ENCODE data around the gene SVIL.

DNA sequence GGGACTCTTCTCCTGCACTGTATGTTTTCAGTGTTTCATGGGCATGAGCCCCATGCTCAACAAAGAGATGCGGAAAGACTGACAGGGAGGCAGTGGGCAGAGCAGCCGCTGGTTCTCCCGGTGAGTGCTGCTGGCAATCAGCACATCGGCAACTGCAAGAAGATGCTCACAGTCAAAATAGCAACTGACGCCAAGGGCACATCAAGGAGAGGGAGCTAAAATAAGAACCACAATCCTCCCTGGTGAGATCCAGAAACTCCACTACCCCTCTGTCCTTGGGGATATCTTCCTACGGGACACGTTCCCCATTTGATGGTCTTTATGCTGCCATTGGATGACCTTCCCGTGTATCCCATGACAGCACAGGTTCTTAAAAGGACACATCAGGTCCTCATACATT lies 28.9 kb upstream of the SVIL start:
- TF ChIP-seq POLR2A (IDR thresholded peaks at IDR 0.05; ENCODE audit: low read depth) (no peak), EP300 (IDR thresholded peaks at IDR 0.05) (no peak)
- TF ChIP-seq, protein P1, sequence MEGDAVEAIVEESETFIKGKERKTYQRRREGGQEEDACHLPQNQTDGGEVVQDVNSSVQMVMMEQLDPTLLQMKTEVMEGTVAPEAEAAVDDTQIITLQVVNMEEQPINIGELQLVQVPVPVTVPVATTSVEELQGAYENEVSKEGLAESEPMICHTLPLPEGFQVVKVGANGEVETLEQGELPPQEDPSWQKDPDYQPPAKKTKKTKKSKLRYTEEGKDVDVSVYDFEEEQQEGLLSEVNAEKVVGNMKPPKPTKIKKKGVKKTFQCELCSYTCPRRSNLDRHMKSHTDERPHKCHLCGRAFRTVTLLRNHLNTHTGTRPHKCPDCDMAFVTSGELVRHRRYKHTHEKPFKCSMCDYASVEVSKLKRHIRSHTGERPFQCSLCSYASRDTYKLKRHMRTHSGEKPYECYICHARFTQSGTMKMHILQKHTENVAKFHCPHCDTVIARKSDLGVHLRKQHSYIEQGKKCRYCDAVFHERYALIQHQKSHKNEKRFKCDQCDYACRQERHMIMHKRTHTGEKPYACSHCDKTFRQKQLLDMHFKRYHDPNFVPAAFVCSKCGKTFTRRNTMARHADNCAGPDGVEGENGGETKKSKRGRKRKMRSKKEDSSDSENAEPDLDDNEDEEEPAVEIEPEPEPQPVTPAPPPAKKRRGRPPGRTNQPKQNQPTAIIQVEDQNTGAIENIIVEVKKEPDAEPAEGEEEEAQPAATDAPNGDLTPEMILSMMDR (IDR thresholded peaks at IDR 0.05), result no peak

Measured in esophagus muscularis mucosa (tissue), 4 donors.